A549 (cell line): ENCODE data around the gene CCNJ. TPM values are rescaled to one million over a fixed set of nuclear protein-coding genes. Genes with fewer than 3 reads are reported as not detected.

Source experiments
- ATAC-seq, 2 experiments: fragments of 200-7000 bp in 1 of 2; fragments of >200 bp in 1 of 2; cut with Nextera tagmentation in 1 of 2; cut with Tn5 transposase in 1 of 2; 3 replicates each; pipeline versions ENCODE4 v1.8.0 to v1.9.1; 2018 to 2020; ENCODE audit warnings: mild to moderate bottlenecking in 1 of 2, moderate library complexity in 1 of 2
- CTCF ChIA-PET: fragments of 300-600 bp; sonication (Branson Sonifier 250); formaldehyde crosslinking; extraction: SDS; loops from one replicate; lab custom pipeline; 2021; ENCODE audit warnings: antibody characterized with exemption, inconsistent platforms; lab: Yijun Ruan, JAX
- POLR2A ChIA-PET: fragments of 350-600 bp; formaldehyde crosslinking; extraction: SDS; loops from one replicate; lab custom pipeline; 2021; ENCODE audit warnings: antibody characterized with exemption, inconsistent platforms; lab: Yijun Ruan, JAX
- DNase-seq, 2 experiments: peaks; one replicate each; pipeline versions ENCODE4 v3.0.0 to v3.0.0-alpha.2; 2011 to 2016; ENCODE audit warnings: low read depth in 1 of 2, low spot score in 1 of 2
- FAIRE-seq: peaks from 2 replicates; lab custom pipeline; 2011; peaks lifted over from hg19 to GRCh38; lab: Jason Lieb, UNC
- H3K27ac ChIP-seq, 2 experiments: fragments of >200 bp; sonication (Bioruptor Twin); formaldehyde crosslinking; 3 replicates each; pipeline ENCODE4 v1.5.1; 2016 to 2017
- H3K4me1 ChIP-seq: fragments of >200 bp; sonication (Bioruptor Twin); formaldehyde crosslinking; 3 replicates; pipeline ENCODE4 v1.6.1; 2016
- H3K4me2 ChIP-seq: fragments of >200 bp; sonication (Bioruptor Twin); formaldehyde crosslinking; 3 replicates; pipeline ENCODE4 v1.6.1; 2016
- H3K4me3 ChIP-seq: fragments of >200 bp; sonication (Bioruptor Twin); formaldehyde crosslinking; 3 replicates; pipeline ENCODE4 v1.5.1; 2016
- H3K9me3 ChIP-seq: fragments of >200 bp; sonication (Bioruptor Twin); formaldehyde crosslinking; 3 replicates; pipeline ENCODE4 v1.6.1; 2016
- CBX2 ChIP-seq: fragments of 200-600 bp; sonication (generic); IDR thresholded peaks from 2 replicates; pipeline ENCODE4 v1.6.1; 2016; ENCODE audit warnings: low read depth, mild to moderate bottlenecking, borderline replicate concordance
- CHD2 ChIP-seq: fragments of 150-350 bp; IDR thresholded peaks from 2 replicates; pipeline ENCODE4 v1.6.1; 2014; ENCODE audit warnings: low read length; ENCODE audit not compliant: partially characterized antibody
- EP300 ChIP-seq, 2 experiments: fragments of >200 bp; sonication (Bioruptor Twin); formaldehyde crosslinking; IDR thresholded peaks; 2 replicates in 1 of 2; 3 replicates in 1 of 2; pipeline ENCODE4 v1.6.1; 2016 to 2017
- FOSB ChIP-seq: fragments of 250-450 bp; sonication (Bioruptor Pico); IDR thresholded peaks from 2 replicates; pipeline ENCODE4 v1.5.0; 2020; ENCODE audit warnings: mild to moderate bottlenecking, moderate library complexity
- FOXS1 ChIP-seq: fragments of 250-450 bp; sonication (Bioruptor Pico); IDR thresholded peaks from 2 replicates; pipeline ENCODE4 v1.5.0; 2020; ENCODE audit warnings: mild to moderate bottlenecking, moderate library complexity
- HEYL ChIP-seq: fragments of 250-450 bp; sonication (Bioruptor Pico); IDR thresholded peaks from 2 replicates; pipeline ENCODE4 v1.8.0; 2021; ENCODE audit warnings: mild to moderate bottlenecking, moderate library complexity
- HOXB13 ChIP-seq: fragments of 250-450 bp; sonication (Bioruptor Pico); IDR thresholded peaks from 2 replicates; pipeline ENCODE4 v1.5.0; 2020; ENCODE audit warnings: low read depth, mild to moderate bottlenecking, moderate library complexity
- JUNB ChIP-seq: fragments of >200 bp; sonication (Bioruptor Twin); formaldehyde crosslinking; IDR thresholded peaks from 2 replicates; pipeline ENCODE4 v1.6.1; 2016
- POLR2A ChIP-seq: IDR thresholded peaks from 2 replicates; pipeline ENCODE4 v1.6.1; 2012; ENCODE audit warnings: mild to moderate bottlenecking, low read length
- RAD21 ChIP-seq, 2 experiments: fragments of >200 bp in 1 of 2; sonication (Bioruptor Twin) in 1 of 2; formaldehyde crosslinking in 1 of 2; IDR thresholded peaks in 1 of 2; conservative IDR thresholded peaks in 1 of 2; 2 replicates in 1 of 2; 3 replicates in 1 of 2; pipeline ENCODE4 v1.6.1; 2012 to 2018; ENCODE audit warnings: inconsistent platforms in 1 of 2
- RARB ChIP-seq: fragments of 250-450 bp; sonication (Bioruptor Pico); IDR thresholded peaks from 2 replicates; pipeline ENCODE4 v1.8.0; 2021; ENCODE audit warnings: mild to moderate bottlenecking, moderate library complexity
- RCOR1 ChIP-seq: fragments of 150-350 bp; IDR thresholded peaks from 2 replicates; pipeline ENCODE4 v1.6.1; 2014; ENCODE audit warnings: antibody characterized with exemption, low read length, low read depth
- RNF2 ChIP-seq: fragments of 200-600 bp; sonication (generic); IDR thresholded peaks from 2 replicates; pipeline ENCODE4 v1.6.1; 2016; ENCODE audit warnings: low read depth, mild to moderate bottlenecking, antibody characterized with exemption, moderate library complexity, borderline replicate concordance
- SMC3 ChIP-seq: fragments of >200 bp; sonication (Bioruptor Twin); formaldehyde crosslinking; IDR thresholded peaks from 3 replicates; pipeline ENCODE4 v1.6.1; 2018; ENCODE audit warnings: inconsistent platforms
- WGBS: methylation state at CpG from one replicate; pipeline ENCODE4 v1.1.6; 2017; ENCODE audit errors: missing lambda C conversion rate; 5-methylcytosine and 5-hydroxymethylcytosine counted together
- polyA plus RNA-seq, 4 experiments: library from polyadenylated mRNA; depleted of rRNA in 3 of 4; stranded (reverse); fragments of >200 nt; fragmentation: RNase III in 1 of 4; extraction: RNeasy Plus Mini Kit Qiagen cat#74134 plus additional on column Dnase treatment in 1 of 4; gene quantifications; 2 replicates in 3 of 4; 3 replicates in 1 of 4; pipeline ENCODE4 v1.2.3, GENCODE V29; 2011 to 2017
- TF ChIP-seq, protein P1 (sequence below): fragments of >200 bp; sonication (Bioruptor Twin); formaldehyde crosslinking; IDR thresholded peaks from 3 replicates; pipeline ENCODE4 v1.6.1; 2016
- TF ChIP-seq, protein P2 (sequence below): fragments of 250-450 bp; sonication (Bioruptor Pico); IDR thresholded peaks from 2 replicates; pipeline ENCODE4 v1.5.0; 2021; ENCODE audit warnings: mild to moderate bottlenecking, moderate library complexity, borderline replicate concordance
- TF ChIP-seq, protein P3 (sequence below): fragments of >200 bp; sonication (Bioruptor Twin); formaldehyde crosslinking; IDR thresholded peaks from 3 replicates; pipeline ENCODE4 v1.5.1; 2016
- TF ChIP-seq, protein P4 (sequence below): IDR thresholded peaks from 2 replicates; pipeline ENCODE4 v1.6.1; 2012
- TF ChIP-seq, protein P5 (sequence below): fragments of 450-650 bp; IDR thresholded peaks from 2 replicates; pipeline ENCODE4 v1.6.1; 2014; ENCODE audit warnings: antibody characterized with exemption
- TF ChIP-seq, protein P6 (sequence below): IDR thresholded peaks from 2 replicates; pipeline ENCODE4 v1.6.1; 2012; ENCODE audit warnings: low read depth, borderline replicate concordance

CCNJ gene
- polyA plus RNA-seq, 2 of the 4 experiments (the other 2 are of a cell fraction), result 6.5 to 12.0 TPM

DNA sequence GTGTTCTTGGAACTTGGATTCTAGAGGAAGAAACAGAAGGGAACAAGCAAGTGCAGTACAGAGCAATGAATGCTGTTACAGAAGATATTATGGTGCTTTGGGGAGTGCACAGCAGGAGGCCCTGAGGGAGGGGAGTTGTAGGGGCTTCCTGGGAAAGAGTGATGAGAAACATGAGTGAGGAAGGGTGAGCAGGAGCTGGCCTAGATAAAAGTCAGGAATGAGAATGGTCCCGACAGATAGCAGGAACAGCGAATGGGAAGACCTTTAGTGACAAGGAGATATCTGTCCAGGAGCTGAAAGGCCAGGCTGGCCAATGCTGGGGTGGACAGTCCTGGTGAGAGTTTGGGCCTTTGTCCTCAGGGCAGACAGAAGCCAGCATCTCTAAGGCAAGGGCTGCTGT lies 20.6 kb upstream of the CCNJ start:
- no peak overlapping the region for H3K27ac ChIP-seq
- ATAC-seq, result no peak
- ChIA-PET POLR2A (no interaction called here), CTCF (interaction anchor here (2.9 kb wide), 1 partner anchor 270 kb away, joined by 12 read pairs; no protein-coding TSS in a partner anchor)
- TF ChIP-seq JUNB, result no peak
- TF ChIP-seq, protein P1, sequence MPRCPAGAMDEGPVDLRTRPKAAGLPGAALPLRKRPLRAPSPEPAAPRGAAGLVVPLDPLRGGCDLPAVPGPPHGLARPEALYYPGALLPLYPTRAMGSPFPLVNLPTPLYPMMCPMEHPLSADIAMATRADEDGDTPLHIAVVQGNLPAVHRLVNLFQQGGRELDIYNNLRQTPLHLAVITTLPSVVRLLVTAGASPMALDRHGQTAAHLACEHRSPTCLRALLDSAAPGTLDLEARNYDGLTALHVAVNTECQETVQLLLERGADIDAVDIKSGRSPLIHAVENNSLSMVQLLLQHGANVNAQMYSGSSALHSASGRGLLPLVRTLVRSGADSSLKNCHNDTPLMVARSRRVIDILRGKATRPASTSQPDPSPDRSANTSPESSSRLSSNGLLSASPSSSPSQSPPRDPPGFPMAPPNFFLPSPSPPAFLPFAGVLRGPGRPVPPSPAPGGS, result no peak
- TF ChIP-seq FOXS1 (CRISPR knock-in tag), result no peak
- TF ChIP-seq HOXB13 (CRISPR knock-in tag), result no peak
- TF ChIP-seq SMC3, result no peak
- no peak for TF ChIP-seq RNF2
- TF ChIP-seq, protein P2, sequence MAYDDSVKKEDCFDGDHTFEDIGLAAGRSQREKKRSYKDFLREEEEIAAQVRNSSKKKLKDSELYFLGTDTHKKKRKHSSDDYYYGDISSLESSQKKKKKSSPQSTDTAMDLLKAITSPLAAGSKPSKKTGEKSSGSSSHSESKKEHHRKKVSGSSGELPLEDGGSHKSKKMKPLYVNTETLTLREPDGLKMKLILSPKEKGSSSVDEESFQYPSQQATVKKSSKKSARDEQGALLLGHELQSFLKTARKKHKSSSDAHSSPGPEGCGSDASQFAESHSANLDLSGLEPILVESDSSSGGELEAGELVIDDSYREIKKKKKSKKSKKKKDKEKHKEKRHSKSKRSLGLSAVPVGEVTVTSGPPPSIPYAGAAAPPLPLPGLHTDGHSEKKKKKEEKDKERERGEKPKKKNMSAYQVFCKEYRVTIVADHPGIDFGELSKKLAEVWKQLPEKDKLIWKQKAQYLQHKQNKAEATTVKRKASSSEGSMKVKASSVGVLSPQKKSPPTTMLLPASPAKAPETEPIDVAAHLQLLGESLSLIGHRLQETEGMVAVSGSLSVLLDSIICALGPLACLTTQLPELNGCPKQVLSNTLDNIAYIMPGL (CRISPR knock-in tag), result no peak
- no peak for TF ChIP-seq POLR2A
- no peak for TF ChIP-seq EP300 (IDR thresholded peaks at IDR 0.05)
- no peak for FAIRE-seq
- H3K4me3 ChIP-seq, result no peak overlapping the region
- H3K4me1 ChIP-seq, result no peaks in the 10 kb centered on the region
- H3K9me3 ChIP-seq, result no peaks in the 10 kb centered on the region
- no peak overlapping the region for H3K4me2 ChIP-seq
- 65% methylated on average over 2 of the region's 2 CpGs for WGBS
- DNase-seq, result no peak

DNA sequence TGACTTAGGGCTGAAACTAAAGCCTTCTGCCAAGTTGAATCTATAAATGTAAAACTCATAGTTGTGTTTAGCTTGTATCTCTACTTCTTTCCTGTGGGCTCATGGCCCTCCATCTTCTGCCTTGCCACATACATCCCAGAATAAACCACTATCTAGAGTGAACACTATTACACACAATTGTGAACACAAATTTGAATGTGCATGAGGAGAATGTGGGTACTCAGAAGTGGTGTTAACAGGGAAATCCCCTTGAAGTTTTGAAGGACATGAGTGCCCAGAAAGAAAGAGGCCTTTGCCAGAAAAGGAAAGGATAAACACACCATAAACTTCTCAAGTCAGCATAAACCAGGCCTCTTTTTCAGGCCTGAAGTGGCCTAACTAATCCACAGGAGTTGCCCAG lies 20.2 kb upstream of the CCNJ start:
- ChIA-PET CTCF (interaction anchor here (0.6 to 2.9 kb wide), 5 partner anchors 35 to 350 kb away, joined by 3 to 12 read pairs (median 3); no protein-coding TSS in a partner anchor), POLR2A (no interaction called here)
- ATAC-seq (no peak), FAIRE-seq (no peak), DNase-seq (no peak)
- no peak overlapping the region for H3K4me2 ChIP-seq
- no peak overlapping the region for H3K27ac ChIP-seq
- H3K9me3 ChIP-seq, result no peaks in the 10 kb centered on the region
- TF ChIP-seq HEYL (CRISPR knock-in tag) (no peak), RCOR1 (no peak), CBX2 (no peak), FOXS1 (CRISPR knock-in tag) (no peak), CHD2 (no peak), RAD21 (conservative IDR thresholded peaks at IDR 0.05 in 1 of 2, IDR thresholded peaks at IDR 0.05 in 1 of 2) (no peak)
- H3K4me1 ChIP-seq, result no peaks in the 10 kb centered on the region
- no peak overlapping the region for H3K4me3 ChIP-seq

DNA sequence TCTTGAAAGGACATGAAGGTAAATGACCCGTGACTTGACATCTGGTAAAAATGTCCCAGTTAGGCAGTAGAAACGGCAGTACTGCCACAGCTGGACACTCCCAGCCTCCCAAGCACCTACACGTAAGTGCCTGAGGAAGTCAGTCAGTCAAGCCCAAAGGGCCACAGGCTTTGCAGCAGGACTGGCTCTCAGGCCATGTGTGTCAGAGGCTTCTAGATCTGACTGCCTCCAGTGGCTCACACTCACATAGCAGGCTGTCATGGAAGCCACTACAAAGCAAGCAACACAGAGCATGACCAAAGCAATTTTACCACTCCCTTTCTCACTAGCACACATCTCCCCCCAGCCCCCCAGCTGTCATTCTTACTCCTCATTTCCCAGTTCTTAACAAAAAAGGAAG lies 17.8 kb upstream of the CCNJ start:
- H3K9me3 ChIP-seq, result no peaks in the 10 kb centered on the region
- no peak overlapping the region for H3K4me3 ChIP-seq
- FAIRE-seq, result no peak
- POLR2A ChIA-PET, result no interaction called here
- TF ChIP-seq CHD2, result no peak
- no peak for TF ChIP-seq FOXS1 (CRISPR knock-in tag)
- TF ChIP-seq RCOR1, result no peak
- TF ChIP-seq, protein P3, sequence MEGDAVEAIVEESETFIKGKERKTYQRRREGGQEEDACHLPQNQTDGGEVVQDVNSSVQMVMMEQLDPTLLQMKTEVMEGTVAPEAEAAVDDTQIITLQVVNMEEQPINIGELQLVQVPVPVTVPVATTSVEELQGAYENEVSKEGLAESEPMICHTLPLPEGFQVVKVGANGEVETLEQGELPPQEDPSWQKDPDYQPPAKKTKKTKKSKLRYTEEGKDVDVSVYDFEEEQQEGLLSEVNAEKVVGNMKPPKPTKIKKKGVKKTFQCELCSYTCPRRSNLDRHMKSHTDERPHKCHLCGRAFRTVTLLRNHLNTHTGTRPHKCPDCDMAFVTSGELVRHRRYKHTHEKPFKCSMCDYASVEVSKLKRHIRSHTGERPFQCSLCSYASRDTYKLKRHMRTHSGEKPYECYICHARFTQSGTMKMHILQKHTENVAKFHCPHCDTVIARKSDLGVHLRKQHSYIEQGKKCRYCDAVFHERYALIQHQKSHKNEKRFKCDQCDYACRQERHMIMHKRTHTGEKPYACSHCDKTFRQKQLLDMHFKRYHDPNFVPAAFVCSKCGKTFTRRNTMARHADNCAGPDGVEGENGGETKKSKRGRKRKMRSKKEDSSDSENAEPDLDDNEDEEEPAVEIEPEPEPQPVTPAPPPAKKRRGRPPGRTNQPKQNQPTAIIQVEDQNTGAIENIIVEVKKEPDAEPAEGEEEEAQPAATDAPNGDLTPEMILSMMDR, result no peak
- TF ChIP-seq, protein P4, sequence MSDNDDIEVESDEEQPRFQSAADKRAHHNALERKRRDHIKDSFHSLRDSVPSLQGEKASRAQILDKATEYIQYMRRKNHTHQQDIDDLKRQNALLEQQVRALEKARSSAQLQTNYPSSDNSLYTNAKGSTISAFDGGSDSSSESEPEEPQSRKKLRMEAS, result no peak
- no peak for TF ChIP-seq RARB (CRISPR knock-in tag)
- no peak for TF ChIP-seq FOSB
- TF ChIP-seq, protein P5, sequence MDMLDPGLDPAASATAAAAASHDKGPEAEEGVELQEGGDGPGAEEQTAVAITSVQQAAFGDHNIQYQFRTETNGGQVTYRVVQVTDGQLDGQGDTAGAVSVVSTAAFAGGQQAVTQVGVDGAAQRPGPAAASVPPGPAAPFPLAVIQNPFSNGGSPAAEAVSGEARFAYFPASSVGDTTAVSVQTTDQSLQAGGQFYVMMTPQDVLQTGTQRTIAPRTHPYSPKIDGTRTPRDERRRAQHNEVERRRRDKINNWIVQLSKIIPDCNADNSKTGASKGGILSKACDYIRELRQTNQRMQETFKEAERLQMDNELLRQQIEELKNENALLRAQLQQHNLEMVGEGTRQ, result no peak
- TF ChIP-seq, protein P1, result no peak
- TF ChIP-seq, protein P6, sequence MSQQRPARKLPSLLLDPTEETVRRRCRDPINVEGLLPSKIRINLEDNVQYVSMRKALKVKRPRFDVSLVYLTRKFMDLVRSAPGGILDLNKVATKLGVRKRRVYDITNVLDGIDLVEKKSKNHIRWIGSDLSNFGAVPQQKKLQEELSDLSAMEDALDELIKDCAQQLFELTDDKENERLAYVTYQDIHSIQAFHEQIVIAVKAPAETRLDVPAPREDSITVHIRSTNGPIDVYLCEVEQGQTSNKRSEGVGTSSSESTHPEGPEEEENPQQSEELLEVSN, result no peak
- no peak for TF ChIP-seq RAD21 (conservative IDR thresholded peaks at IDR 0.05 in 1 of 2, IDR thresholded peaks at IDR 0.05 in 1 of 2)
- TF ChIP-seq SMC3, result no peak
- DNase-seq, result peak; percentile 18 to 46
- H3K4me1 ChIP-seq, result no peaks in the 10 kb centered on the region
- CTCF ChIA-PET, result interaction anchor here (2.2 kb wide), 1 partner anchor 13 kb away, joined by 6 read pairs; no protein-coding TSS in a partner anchor
- WGBS, result 62% methylated on average over 3 of the region's 3 CpGs
- H3K4me2 ChIP-seq, result no peak overlapping the region
- ATAC-seq, result peak; percentile 97 to 98
- H3K27ac ChIP-seq, result no peak overlapping the region
